Limb (tissue), 2 donors: ENCODE data around the gene OR8D1.
"Not testable (repeated sequence)": the region's sequence is repeated elsewhere in the genome, so short reads cannot be mapped to it uniquely, and the experiment has no call there.

Experiments
- DNase-seq, 2 donors: peaks; one replicate each; pipeline ENCODE4 v3.0.0-alpha.2; 2016; ENCODE audit errors: extremely low spot score in 2 of 2

Gene OR8D1

DNA sequence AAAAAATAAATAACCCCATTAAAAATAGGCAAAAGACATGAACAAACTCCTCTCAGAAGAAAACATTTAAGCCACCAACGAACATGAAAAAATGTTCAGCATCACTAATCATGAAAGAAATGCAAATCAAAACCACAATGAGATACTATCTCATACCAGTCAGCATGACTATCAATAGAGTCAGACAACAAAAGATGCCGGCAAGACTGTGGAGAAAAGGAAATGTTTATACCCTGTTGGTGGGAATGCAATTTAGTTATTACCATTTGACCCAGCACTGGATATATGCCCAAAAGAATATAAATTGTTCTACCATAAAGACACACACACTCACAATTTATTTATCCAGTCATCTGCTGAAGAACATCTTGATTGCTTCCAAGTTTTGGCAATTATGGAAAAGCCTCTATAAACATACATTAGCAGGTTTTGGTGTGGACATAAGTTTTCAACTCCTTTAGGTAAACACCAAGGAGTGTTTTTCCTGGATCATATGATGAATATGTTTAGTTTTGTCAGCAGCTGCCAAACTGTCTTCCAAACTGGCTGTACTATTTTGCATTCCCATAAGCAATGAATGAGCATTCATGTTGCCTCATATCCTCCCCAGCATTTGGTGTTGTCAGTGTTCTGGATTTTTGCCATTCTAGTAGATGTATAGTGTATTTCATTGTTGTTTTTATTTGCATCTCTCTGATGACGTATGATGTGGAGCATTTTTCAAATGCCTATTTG is 28.0 kb downstream of the OR8D1 start:
- DNase-seq = no peak

DNA sequence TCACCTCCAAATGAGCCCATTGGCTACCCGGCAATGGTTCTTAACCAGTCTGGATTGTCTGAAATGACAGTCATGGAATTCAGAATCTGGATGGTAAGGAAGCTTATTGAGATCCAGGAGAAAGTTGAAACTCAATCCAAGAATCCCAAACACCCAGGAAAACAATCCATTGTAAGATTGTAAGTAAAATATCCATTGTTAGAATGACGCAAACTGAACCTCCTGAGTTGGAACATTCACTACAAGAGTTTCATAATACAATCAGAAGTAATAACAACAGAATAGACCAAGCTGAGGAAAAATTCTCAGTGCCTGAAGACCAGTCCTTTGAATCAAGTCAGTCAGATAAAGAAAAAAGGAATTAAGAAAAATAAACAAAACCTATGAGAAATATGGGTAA is 35.5 kb downstream of the OR8D1 start:
- no peak for DNase-seq

DNA sequence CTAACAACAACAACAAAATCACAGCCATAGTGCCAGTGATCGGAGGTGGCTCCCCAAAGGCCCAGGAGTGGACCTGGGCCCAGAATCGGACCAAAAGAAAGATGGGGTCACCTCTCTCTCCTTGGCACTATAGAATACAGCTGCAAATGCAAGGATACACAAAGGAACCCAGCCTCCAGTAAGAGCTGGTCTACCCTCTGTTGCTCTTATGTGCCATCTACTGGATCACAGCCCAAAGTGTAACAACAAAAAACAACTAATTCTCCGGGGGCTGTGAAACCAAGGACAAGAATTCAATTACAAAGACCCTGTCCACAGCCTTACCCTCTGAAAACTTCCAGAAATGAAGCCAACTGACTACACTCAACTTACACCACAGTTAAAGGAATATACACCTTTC is 35.9 kb downstream of the OR8D1 start:
- no peak for DNase-seq

DNA sequence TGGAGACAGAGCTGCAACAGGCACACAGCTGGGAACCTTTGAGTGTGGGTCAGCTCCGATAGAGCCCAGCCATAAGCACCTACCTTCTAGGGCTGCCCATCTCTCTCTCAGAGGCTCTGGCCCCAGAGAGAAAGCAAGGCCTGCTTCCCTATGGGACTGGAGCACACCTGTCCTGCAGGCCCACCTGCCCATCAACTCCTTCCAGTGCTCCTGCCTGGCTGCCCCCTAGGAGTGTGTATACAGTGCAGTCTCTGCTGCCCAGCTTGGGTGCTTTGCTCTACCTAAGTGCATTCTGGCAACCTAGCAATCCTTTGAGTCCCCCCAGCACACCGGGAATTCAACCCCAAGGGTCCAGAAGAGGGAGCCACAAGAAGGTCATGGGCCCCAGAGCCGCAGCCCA is 36.5 kb downstream of the OR8D1 start:
- no peak for DNase-seq

DNA sequence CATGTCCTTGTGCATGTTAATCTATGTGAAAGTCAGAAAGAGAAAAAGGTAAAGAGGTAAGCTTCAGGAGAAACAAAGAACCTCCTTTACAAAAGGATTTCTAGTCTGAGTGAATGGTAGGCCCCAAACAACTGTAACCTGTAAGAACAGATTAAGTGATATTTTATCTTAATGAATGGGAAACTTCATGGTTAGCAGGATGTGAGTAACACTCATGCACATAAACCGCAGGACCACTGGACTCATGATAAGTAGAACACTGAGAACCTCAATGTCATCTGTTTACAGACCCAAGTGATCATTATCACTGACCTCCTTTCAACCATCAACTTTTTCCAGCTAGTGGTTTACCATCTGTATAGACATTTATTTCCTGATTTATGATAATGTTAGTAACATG is 37.7 kb downstream of the OR8D1 start:
- no peak for DNase-seq

DNA sequence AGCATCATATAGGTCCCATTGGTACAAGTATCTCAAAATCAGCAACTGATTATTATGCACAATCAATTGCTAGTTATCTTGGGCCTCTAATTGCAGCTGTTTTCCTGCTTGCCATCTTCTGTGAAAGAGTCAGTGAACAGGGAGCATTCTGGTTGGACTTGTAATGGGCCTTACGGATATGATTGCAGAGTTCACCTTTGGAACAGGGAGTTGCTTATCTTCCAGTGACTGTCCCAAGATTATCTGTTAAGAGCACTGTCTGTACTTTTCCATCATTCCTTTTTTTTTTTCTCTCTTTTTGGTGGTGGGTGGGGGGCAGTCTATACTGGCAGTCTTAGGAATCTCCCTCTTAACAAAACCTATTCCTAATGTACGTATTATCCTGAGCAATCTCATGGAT is 39.7 kb downstream of the OR8D1 start:
- DNase-seq = no peak

DNA sequence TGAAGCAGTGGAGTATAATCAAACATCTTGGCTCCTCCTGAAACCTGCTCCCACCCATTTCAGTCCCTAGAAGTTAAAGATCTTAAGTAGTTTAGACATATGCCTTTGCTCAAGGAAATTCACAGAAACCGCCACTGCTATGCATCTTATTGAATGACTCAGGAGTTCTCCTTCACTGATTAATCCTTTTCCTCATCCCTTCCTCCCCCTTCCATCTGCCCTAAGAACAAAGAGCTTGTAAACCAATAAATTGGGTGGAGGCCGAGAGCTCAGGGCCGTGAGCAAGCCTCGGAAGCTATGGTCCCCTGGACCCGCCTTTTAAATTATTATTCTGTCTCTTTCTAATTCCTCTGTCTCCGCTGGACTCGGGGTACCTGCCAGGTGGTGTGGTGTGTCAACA is 42.9 kb downstream of the OR8D1 start:
- DNase-seq = not testable (repeated sequence)

DNA sequence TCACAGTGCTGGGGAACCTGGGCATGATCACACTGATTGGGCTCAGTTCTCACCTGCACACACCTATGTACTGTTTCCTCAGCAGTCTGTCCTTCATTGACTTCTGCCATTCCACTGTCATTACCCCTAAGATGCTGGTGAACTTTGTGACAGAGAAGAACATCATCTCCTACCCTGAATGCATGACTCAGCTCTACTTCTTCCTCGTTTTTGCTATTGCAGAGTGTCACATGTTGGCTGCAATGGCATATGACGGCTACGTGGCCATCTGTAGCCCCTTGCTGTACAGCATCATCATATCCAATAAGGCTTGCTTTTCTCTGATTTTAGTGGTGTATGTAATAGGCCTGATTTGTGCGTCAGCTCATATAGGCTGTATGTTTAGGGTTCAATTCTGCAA is 48.7 kb downstream of the OR8D1 start:
- not testable (repeated sequence) for DNase-seq

DNA sequence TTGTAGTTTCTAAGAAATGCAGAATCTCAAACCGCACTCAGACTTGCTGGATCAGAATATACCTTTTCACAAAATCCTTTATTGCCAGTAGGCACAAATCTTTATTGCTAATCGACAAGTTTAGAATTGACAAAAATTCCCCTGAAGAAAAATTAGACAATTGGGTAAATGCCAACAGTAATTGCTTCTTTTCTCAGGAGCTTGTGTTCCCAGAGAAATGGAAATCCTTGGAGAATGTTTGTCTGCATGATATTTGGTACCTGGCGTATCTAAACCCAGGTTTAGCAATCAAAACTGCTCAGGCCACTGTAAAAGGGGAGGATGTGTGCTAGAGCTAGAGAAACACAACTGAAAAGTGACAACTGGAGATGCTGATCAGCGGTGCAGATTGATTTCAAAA is 57.7 kb downstream of the OR8D1 start, which contains the start of gene OR8G5:
Gene OR8G5 (plus strand): TSS at position 301 of the 400 bp plus-strand sequence. CDS start 8,556 bp downstream, outside the sequence.
- no peak for DNase-seq
